ENCODE measurements around the gene GH2. TPM values are rescaled to one million over a fixed set of nuclear protein-coding genes. Genes with fewer than 3 reads are reported as not detected.
"Not testable (repeated sequence)": the region's sequence is repeated elsewhere in the genome, so short reads cannot be mapped to it uniquely, and the experiment has no call there.

GH2 gene
- total RNA-seq, 2 experiments from 2014 or later, result not detected

GRCh38 chr17:63870292-63870665 lies 11.5 kb downstream of the GH2 start:
- not testable (repeated sequence) for H3K4me1 Mint-ChIP-seq, H3K4me3 Mint-ChIP-seq, H3K27ac Mint-ChIP-seq, H3K9me3 Mint-ChIP-seq, H3K27me3 Mint-ChIP-seq, DNase-seq, H3K36me3 Mint-ChIP-seq

GRCh38 chr17:63869491-63870291 lies 12.1 kb downstream of the GH2 start:
- H3K27me3 Mint-ChIP-seq, H3K4me1 Mint-ChIP-seq, H3K4me3 Mint-ChIP-seq, H3K9me3 Mint-ChIP-seq, DNase-seq, H3K36me3 Mint-ChIP-seq, H3K27ac Mint-ChIP-seq: not testable (repeated sequence)

- H3K27me3 Mint-ChIP-seq, result not testable (repeated sequence)
Observed at GRCh38 chr17:63866625-63867024, 15.1 kb downstream of the GH2 start.

GRCh38 chr17:63859257-63859656 lies 22.5 kb downstream of the GH2 start:
- Mint-ChIP-seq H3K27me3 (no peaks in the 10 kb centered on the region), H3K4me1 (no peaks in the 10 kb centered on the region), H3K27ac (no peak overlapping the region), H3K9me3 (no peaks in the 10 kb centered on the region), H3K36me3 (no peaks in the 10 kb centered on the region), H3K4me3 (no peak overlapping the region)
- no peak for DNase-seq

More at GRCh38 chr17:63866625-63867024, 15.1 kb downstream of the GH2 start:
- not testable (repeated sequence) for DNase-seq, H3K4me3 Mint-ChIP-seq, H3K36me3 Mint-ChIP-seq, H3K27ac Mint-ChIP-seq, H3K4me1 Mint-ChIP-seq, H3K9me3 Mint-ChIP-seq

GRCh38 chr17:63856425-63856824 lies 25.3 kb downstream of the GH2 start:
- not testable (repeated sequence) for H3K4me1 Mint-ChIP-seq, DNase-seq, H3K27me3 Mint-ChIP-seq, H3K4me3 Mint-ChIP-seq, H3K36me3 Mint-ChIP-seq, H3K27ac Mint-ChIP-seq, H3K9me3 Mint-ChIP-seq

- Mint-ChIP-seq H3K9me3 (no peaks in the 10 kb centered on the region), H3K4me3 (no peak overlapping the region), H3K4me1 (no peaks in the 10 kb centered on the region), H3K36me3 (no peaks in the 10 kb centered on the region), H3K27me3 (no peaks in the 10 kb centered on the region), H3K27ac (no peak overlapping the region)
- DNase-seq, result no peak
Observed at GRCh38 chr17:63855185-63855584, 26.6 kb downstream of the GH2 start.

GRCh38 chr17:63854709-63855108 lies 27.0 kb downstream of the GH2 start:
- no peaks in the 10 kb centered on the region for H3K36me3 Mint-ChIP-seq
- H3K27me3 Mint-ChIP-seq, result peaks cover under 1% of the 10 kb centered on the region
- DNase-seq, result no peak
- no peaks in the 10 kb centered on the region for H3K9me3 Mint-ChIP-seq
- no peak overlapping the region for H3K4me3 Mint-ChIP-seq
- no peak overlapping the region for H3K27ac Mint-ChIP-seq
- H3K4me1 Mint-ChIP-seq, result peaks cover under 1% of the 10 kb centered on the region

GRCh38 chr17:63853260-63853659 lies 28.5 kb downstream of the GH2 start:
- no peak overlapping the region for H3K27ac Mint-ChIP-seq
- peaks cover 4% of the 10 kb centered on the region for H3K27me3 Mint-ChIP-seq
- H3K9me3 Mint-ChIP-seq, result peaks cover 7% of the 10 kb centered on the region
- no peak for DNase-seq
- H3K4me3 Mint-ChIP-seq, result no peak overlapping the region
- peaks cover 2% of the 10 kb centered on the region for H3K36me3 Mint-ChIP-seq
- H3K4me1 Mint-ChIP-seq, result peaks cover 11% of the 10 kb centered on the region

GRCh38 chr17:63850401-63850800 lies 31.3 kb downstream of the GH2 start:
- Mint-ChIP-seq H3K9me3 (peaks cover 14% of the 10 kb centered on the region), H3K4me1 (peaks cover 18% of the 10 kb centered on the region), H3K27me3 (peaks cover 4% of the 10 kb centered on the region), H3K36me3 (peaks cover 6% of the 10 kb centered on the region), H3K27ac (no peak overlapping the region), H3K4me3 (no peak overlapping the region)
- no peak for DNase-seq

GRCh38 chr17:63848834-63849689 lies 32.7 kb downstream of the GH2 start:
- H3K9me3 Mint-ChIP-seq, result peaks cover 14% of the 10 kb centered on the region
- H3K27me3 Mint-ChIP-seq, result peaks cover 4% of the 10 kb centered on the region
- peak overlapping the region; percentile 95 for H3K27ac Mint-ChIP-seq
- H3K36me3 Mint-ChIP-seq, result peaks cover 6% of the 10 kb centered on the region
- DNase-seq, result peak; percentile 96
- peaks cover 21% of the 10 kb centered on the region for H3K4me1 Mint-ChIP-seq
- H3K4me3 Mint-ChIP-seq, result peak overlapping the region; percentile 80

- DNase-seq, result no peak
- H3K36me3 Mint-ChIP-seq, result peaks cover 6% of the 10 kb centered on the region
- H3K4me3 Mint-ChIP-seq, result no peak overlapping the region
- no peak overlapping the region for H3K27ac Mint-ChIP-seq
- peaks cover 14% of the 10 kb centered on the region for H3K9me3 Mint-ChIP-seq
- peaks cover 4% of the 10 kb centered on the region for H3K27me3 Mint-ChIP-seq
- H3K4me1 Mint-ChIP-seq, result peaks cover 25% of the 10 kb centered on the region
Observed at GRCh38 chr17:63847525-63848249, 34.1 kb downstream of the GH2 start.

- no peak overlapping the region for H3K27ac Mint-ChIP-seq
- DNase-seq, result no peak
- no peak overlapping the region for H3K4me3 Mint-ChIP-seq
- H3K9me3 Mint-ChIP-seq, result peaks cover 14% of the 10 kb centered on the region
- peaks cover 4% of the 10 kb centered on the region for H3K27me3 Mint-ChIP-seq
- H3K4me1 Mint-ChIP-seq, result peaks cover 33% of the 10 kb centered on the region
- peaks cover 14% of the 10 kb centered on the region for H3K36me3 Mint-ChIP-seq
Observed at GRCh38 chr17:63845509-63845908, 36.2 kb downstream of the GH2 start.

GRCh38 chr17:63843910-63844677 lies 37.6 kb downstream of the GH2 start:
- Mint-ChIP-seq H3K27me3 (no peaks in the 10 kb centered on the region), H3K27ac (peak overlapping the region; percentile 93), H3K4me3 (peak overlapping the region; percentile 90), H3K9me3 (peaks cover 13% of the 10 kb centered on the region), H3K4me1 (peaks cover 34% of the 10 kb centered on the region), H3K36me3 (peaks cover 17% of the 10 kb centered on the region)
- no peak for DNase-seq

- Mint-ChIP-seq H3K27ac (peak overlapping the region; percentile 93), H3K36me3 (peaks cover 16% of the 10 kb centered on the region), H3K4me3 (peak overlapping the region; percentile 90), H3K4me1 (peaks cover 32% of the 10 kb centered on the region)
- H3K27me3 Mint-ChIP-seq, DNase-seq, H3K9me3 Mint-ChIP-seq: not testable (repeated sequence)
Observed at GRCh38 chr17:63843387-63843888, 38.3 kb downstream of the GH2 start.
